Measurements from ENCODE around the gene MLKL.

DNA sequence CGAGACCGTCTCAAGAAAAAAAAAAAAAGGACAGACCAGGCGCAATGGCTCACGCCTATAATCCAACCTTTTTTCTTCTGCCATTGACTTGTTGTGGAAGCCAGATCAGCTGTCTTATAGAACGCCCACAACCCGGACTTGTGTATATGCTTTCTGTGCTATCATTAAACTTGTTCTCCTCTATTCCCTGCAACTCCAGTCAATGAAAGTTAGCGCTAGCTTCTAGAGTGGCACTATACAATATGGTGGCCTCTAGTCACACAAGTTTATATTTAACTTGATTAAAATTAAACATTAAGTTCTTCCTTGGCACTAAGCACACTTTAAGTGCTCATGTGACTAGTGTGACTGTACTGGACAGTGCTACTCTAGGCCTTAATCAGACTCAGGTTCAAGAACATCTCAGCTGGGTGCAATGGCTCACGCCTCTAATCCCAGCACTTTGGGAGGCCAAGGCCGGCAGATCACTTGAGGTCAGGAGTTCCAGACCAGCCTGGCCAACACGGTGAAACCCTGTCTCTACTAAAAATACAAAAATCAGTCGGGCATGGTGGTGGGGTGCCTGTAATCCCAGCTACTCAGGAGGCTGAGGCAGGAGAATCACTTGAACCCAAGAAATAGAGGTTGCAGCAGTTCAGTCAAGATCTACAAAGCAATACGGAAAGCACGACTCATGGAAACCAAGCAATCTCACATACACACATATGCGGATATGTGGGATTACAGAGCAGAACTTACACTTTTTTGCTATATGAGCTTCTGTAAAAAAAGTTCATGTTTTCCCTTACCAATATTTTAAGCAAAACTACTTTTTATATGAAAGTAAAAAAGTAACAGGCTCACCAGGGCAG is 74.9 kb downstream of the MLKL start:
- no peak for TF ChIP-seq POLR2A (IDR thresholded peaks at IDR 0.05; ENCODE audit: low read length)
- TF ChIP-seq GATA1 (IDR thresholded peaks at IDR 0.05; ENCODE audit: low read depth, low read length), result no peak

Measured in erythroblast (primary cell).